ENCODE measurements around the gene RNF222.

Gene RNF222

GRCh38 chr17:8371786-8372185 lies 25.8 kb downstream of the RNF222 start:
- TF ChIP-seq CTCF (conservative IDR thresholded peaks at IDR 0.05) (no peak), ZFX (IDR thresholded peaks at IDR 0.05) (no peak)
- no peak overlapping the region for H3K27ac ChIP-seq

GRCh38 chr17:8369944-8370343 lies 27.7 kb downstream of the RNF222 start:
- no peak for TF ChIP-seq ZFX (IDR thresholded peaks at IDR 0.05)
- TF ChIP-seq CTCF (conservative IDR thresholded peaks at IDR 0.05), result no peak
- no peak overlapping the region for H3K27ac ChIP-seq

GRCh38 chr17:8368193-8368592 lies 29.4 kb downstream of the RNF222 start:
- TF ChIP-seq CTCF (conservative IDR thresholded peaks at IDR 0.05), result no peak
- no peak for TF ChIP-seq ZFX (IDR thresholded peaks at IDR 0.05)
- no peak overlapping the region for H3K27ac ChIP-seq

- H3K27ac ChIP-seq, result no peak overlapping the region
- no peak for TF ChIP-seq CTCF (conservative IDR thresholded peaks at IDR 0.05)
- TF ChIP-seq ZFX (IDR thresholded peaks at IDR 0.05), result no peak
These were observed 31.4 kb downstream of the RNF222 start for GRCh38 chr17:8366231-8366630.

GRCh38 chr17:8365143-8365542 lies 32.5 kb downstream of the RNF222 start:
- no peak overlapping the region for H3K27ac ChIP-seq
- TF ChIP-seq ZFX (IDR thresholded peaks at IDR 0.05) (no peak), CTCF (conservative IDR thresholded peaks at IDR 0.05) (no peak)

GRCh38 chr17:8362651-8363332 lies 34.8 kb downstream of the RNF222 start:
- no peak for TF ChIP-seq CTCF (conservative IDR thresholded peaks at IDR 0.05)
- no peak overlapping the region for H3K27ac ChIP-seq

GRCh38 chr17:8360751-8361150 lies 36.9 kb downstream of the RNF222 start:
- no peak for TF ChIP-seq ZFX (IDR thresholded peaks at IDR 0.05)
- TF ChIP-seq CTCF (conservative IDR thresholded peaks at IDR 0.05), result no peak
- H3K27ac ChIP-seq, result peak overlapping the region; percentile 46; the same call in 1 of the 2 replicates
